HepG2 (cell line): ENCODE data around the gene PEX11A. TPM values are rescaled to one million over a fixed set of nuclear protein-coding genes. Genes with fewer than 3 reads are reported as not detected.

Experiments used
- ATAC-seq: fragments of 200-7000 bp; cut with Tn5 transposase; 3 replicates; pipeline ENCODE4 v1.9.1; 2020; ENCODE audit warnings: mild to moderate bottlenecking, moderate library complexity
- BruUV-seq: library from RNA; stranded (reverse); fragments of 400-500 nt; replicated peaks from 2 replicates; lab custom pipeline; 2021; lab: Mats Ljungman, UMichigan
- CTCF ChIA-PET: fragments of 300-600 bp; formaldehyde crosslinking; extraction: SDS; loops from one replicate; lab custom pipeline; 2021; ENCODE audit warnings: low total read pairs, inconsistent platforms, low intra/inter-chr PET ratio; lab: Yijun Ruan, JAX
- POLR2A ChIA-PET: fragments of 350-600 bp; sonication (Branson Sonifier 250); formaldehyde crosslinking; loops from one replicate; lab custom pipeline; 2020; ENCODE audit warnings: antibody characterized with exemption, inconsistent platforms; lab: Yijun Ruan, JAX
- DNase-seq: peaks from one replicate; pipeline ENCODE4 v3.0.0-alpha.2; 2015; ENCODE audit warnings: low spot score
- FAIRE-seq: peaks from 3 replicates; lab custom pipeline; 2011; peaks lifted over from hg19 to GRCh38; lab: Jason Lieb, UNC
- H2AFZ ChIP-seq: one replicate; pipeline ENCODE4 v1.6.1; 2011; ENCODE audit warnings: low read length, inconsistent platforms
- H3K27ac ChIP-seq: fragments of 300-600 bp; 3 replicates; pipeline ENCODE4 v1.8.0; 2011; ENCODE audit warnings: mixed run types, mild to moderate bottlenecking, mixed read lengths, low read length, inconsistent platforms; ENCODE audit not compliant: insufficient read depth; ENCODE audit errors: extremely low read length
- H3K27me3 ChIP-seq, 2 experiments: fragments of 200-600 bp in 1 of 2; 2 replicates in 1 of 2; 3 replicates in 1 of 2; pipeline versions ENCODE4 v1.6.0 to v1.8.0; 2011; ENCODE audit warnings: low read length in 2 of 2, mild to moderate bottlenecking in 2 of 2, moderate library complexity in 2 of 2, inconsistent platforms in 1 of 2; ENCODE audit not compliant: insufficient read depth in 2 of 2, control insufficient read depth in 1 of 2
- H3K36me3 ChIP-seq, 2 experiments: fragments of 200-600 bp in 1 of 2; replicated peaks in 1 of 2; 2 replicates in 1 of 2; 3 replicates in 1 of 2; pipeline versions ENCODE4 v1.5.1 to v1.8.0; 2011; ENCODE audit warnings: low read length in 2 of 2, inconsistent platforms in 1 of 2; ENCODE audit not compliant: insufficient read depth in 2 of 2, control insufficient read depth in 1 of 2
- H3K4me1 ChIP-seq: 2 replicates; pipeline ENCODE4 v1.5.1; 2012; ENCODE audit warnings: low read length, inconsistent platforms; ENCODE audit not compliant: insufficient read depth
- H3K4me2 ChIP-seq: 2 replicates; pipeline ENCODE4 v1.6.0; 2011; ENCODE audit warnings: low read depth, low read length, inconsistent platforms
- H3K4me3 ChIP-seq, 3 experiments: fragments of 200-600 bp in 1 of 3; sonication (generic), shearing (Covaris generic) in 1 of 3; replicated peaks in 1 of 3; 2 replicates each; pipeline ENCODE4 v1.5.1; 2011 to 2016; ENCODE audit warnings: low read length in 3 of 3, inconsistent platforms in 2 of 3, low read depth in 2 of 3, mild to moderate bottlenecking in 2 of 3, control low read depth in 1 of 3, mixed read lengths in 1 of 3; ENCODE audit not compliant: insufficient read depth in 1 of 3
- H3K79me2 ChIP-seq: one replicate; pipeline ENCODE4 v1.6.1; 2011; ENCODE audit warnings: low read length, inconsistent platforms; ENCODE audit not compliant: insufficient read depth
- H3K9ac ChIP-seq: 2 replicates; pipeline ENCODE4 v1.6.0; 2011; ENCODE audit warnings: mild to moderate bottlenecking, low read depth, low read length, inconsistent platforms; ENCODE audit not compliant: insufficient read depth
- H3K9me3 ChIP-seq: 2 replicates; pipeline ENCODE4 v1.5.1; 2012; ENCODE audit warnings: mild to moderate bottlenecking, low read length
- H4K20me1 ChIP-seq: 2 replicates; pipeline ENCODE4 v1.6.0; 2011; ENCODE audit warnings: inconsistent platforms, mild to moderate bottlenecking, low read length, moderate library complexity; ENCODE audit not compliant: insufficient read depth
- FOXA1 ChIP-seq, 2 experiments: fragments of 450-650 bp in 1 of 2; sonication (generic) in 1 of 2; formaldehyde crosslinking in 1 of 2; IDR thresholded peaks; 2 replicates each; pipeline versions ENCODE4 v1.4.0 to v1.6.1; 2016 to 2020; ENCODE audit warnings: missing genetic modification reagents in 1 of 2
- GTF2F1 ChIP-seq: fragments of 150-350 bp; IDR thresholded peaks from 2 replicates; pipeline ENCODE4 v1.6.1; 2014; ENCODE audit warnings: low read length
- POLR2AphosphoS5 ChIP-seq: IDR thresholded peaks from 2 replicates; pipeline ENCODE4 v1.6.1; 2012; ENCODE audit warnings: low read depth, low read length
- RFXAP ChIP-seq: sonication (generic); formaldehyde crosslinking; IDR thresholded peaks from 2 replicates; pipeline ENCODE4 v1.4.0; 2020; ENCODE audit warnings: missing genetic modification reagents, borderline replicate concordance
- SAP130 ChIP-seq: IDR thresholded peaks from 2 replicates; pipeline ENCODE4 v1.6.1; 2016; ENCODE audit warnings: low read depth
- TBP ChIP-seq: sonication (generic); formaldehyde crosslinking; IDR thresholded peaks from 2 replicates; pipeline ENCODE4 v1.5.0; 2020; ENCODE audit warnings: missing genetic modification reagents
- TCF7L2 ChIP-seq: IDR thresholded peaks from 2 replicates; pipeline ENCODE4 v1.6.1; 2011; ENCODE audit warnings: mild to moderate bottlenecking, low read depth, low read length, moderate library complexity
- ZFP82 ChIP-seq: sonication (generic); formaldehyde crosslinking; IDR thresholded peaks from 2 replicates; pipeline ENCODE4 v1.5.1; 2020; ENCODE audit warnings: mild to moderate bottlenecking, missing genetic modification reagents, borderline replicate concordance
- ZMAT3 ChIP-seq: sonication (generic); formaldehyde crosslinking; conservative IDR thresholded peaks from 2 replicates; pipeline ENCODE4 v1.7.0; 2021; ENCODE audit warnings: missing genetic modification reagents
- ZNF326 ChIP-seq: sonication (generic); formaldehyde crosslinking; IDR thresholded peaks from 2 replicates; pipeline ENCODE4 v1.4.0; 2020; ENCODE audit warnings: missing genetic modification reagents, borderline replicate concordance
- ZNF549 ChIP-seq: sonication (generic); formaldehyde crosslinking; IDR thresholded peaks from 2 replicates; pipeline ENCODE4 v1.5.0; 2020; ENCODE audit warnings: missing genetic modification reagents
- ZNF563 ChIP-seq: sonication (generic); formaldehyde crosslinking; IDR thresholded peaks from 2 replicates; pipeline ENCODE4 v1.8.0; 2022; ENCODE audit warnings: mild to moderate bottlenecking, moderate library complexity, missing genetic modification reagents
- WGBS: methylation state at CpG from one replicate; pipeline ENCODE4 v1.1.6; 2017; ENCODE audit warnings: low lambda C conversion rate; 5-methylcytosine and 5-hydroxymethylcytosine counted together
- in situ Hi-C: cut with HindIII; loops from 2 replicates; pipeline ENCODE4 v1.10.0; 2017; ENCODE audit warnings: low pct_unique_long_range_greater_than_20kb; ENCODE audit not compliant: extremely low pct_ligation_motif_present
- intact Hi-C: fragments of 100-400 bp; cut with micrococcal nuclease; formaldehyde crosslinking; loops from one replicate; pipeline ENCODE4 v1.10.0; 2022; ENCODE audit not compliant: unreplicated experiment
- polyA plus RNA-seq, 8 experiments: library from polyadenylated mRNA; depleted of rRNA in 3 of 8; stranded (reverse) in 7 of 8; unstranded in 1 of 8; fragments of >200 nt; fragmentation: Illumina TruSeq in 4 of 8; extraction: Trizol in 4 of 8; gene quantifications; 2 replicates each; pipeline versions ENCODE4 v1.2.1 to v1.2.3, GENCODE V29; 2011 to 2016; ENCODE audit warnings: low read depth in 4 of 8, missing spikeins in 1 of 8, mixed read lengths in 1 of 8; ENCODE audit not compliant: insufficient read depth in 1 of 8
- total RNA-seq, 5 experiments: library from RNA; depleted of rRNA; stranded (reverse); fragments of >200 nt; fragmentation: Illumina TruSeq; extraction: Trizol; gene quantifications; 2 replicates each; pipeline ENCODE4 v1.2.3, GENCODE V29; 2016; ENCODE audit warnings: low read depth in 1 of 5
- TF ChIP-seq, protein P1 (sequence below): sonication (generic); formaldehyde crosslinking; IDR thresholded peaks from 2 replicates; pipeline ENCODE4 v1.8.0; 2023; ENCODE audit warnings: mild to moderate bottlenecking, missing genetic modification reagents
- TF ChIP-seq, protein P2 (sequence below): sonication (generic); formaldehyde crosslinking; IDR thresholded peaks from 2 replicates; pipeline ENCODE4 v1.4.0; 2020; ENCODE audit warnings: missing genetic modification reagents, borderline replicate concordance
- TF ChIP-seq, protein P3 (sequence below), 2 experiments: sonication (generic) in 1 of 2; formaldehyde crosslinking in 1 of 2; IDR thresholded peaks; 2 replicates each; pipeline versions ENCODE4 v1.4.0 to v1.6.1; 2016 to 2020; ENCODE audit warnings: borderline replicate concordance in 1 of 2, low read depth in 1 of 2, mild to moderate bottlenecking in 1 of 2, missing genetic modification reagents in 1 of 2
- TF ChIP-seq, protein P4 (sequence below): sonication (generic); formaldehyde crosslinking; IDR thresholded peaks from 2 replicates; pipeline ENCODE4 v1.4.0; 2020; ENCODE audit warnings: mild to moderate bottlenecking, missing genetic modification reagents

The PEX11A gene
- total and polyA plus RNA-seq, 2 of the 13 experiments (the other 11 are each of a cell fraction or from before 2014, with no cell fraction given), result 9.9 to 15.1 TPM

DNA sequence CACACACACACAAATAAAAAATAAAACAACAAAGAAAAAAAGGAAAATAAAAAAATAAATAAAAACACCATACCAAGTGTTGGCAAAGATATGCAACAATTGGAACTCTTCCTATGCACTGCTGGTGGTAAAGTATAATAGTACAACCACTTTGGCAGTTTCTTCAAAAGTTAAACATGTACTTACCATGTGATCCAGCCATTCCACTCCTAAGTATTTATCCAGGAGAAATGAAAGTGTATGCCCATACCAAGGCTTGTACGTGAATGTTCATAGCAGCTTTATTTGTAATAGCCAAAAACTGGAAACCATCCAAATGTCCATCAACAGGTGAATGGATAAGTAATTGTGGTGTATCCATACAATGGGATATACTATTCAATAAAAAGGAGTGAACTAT is 17.0 kb upstream of the PEX11A start:
- intact Hi-C loops (no loop called here), in situ Hi-C loops (no loop called here)
- BruUV-seq, result no TSS peak
- no peak overlapping the region for H3K4me2 ChIP-seq
- no peaks in the 10 kb centered on the region for H3K79me2 ChIP-seq
- 8% methylated on average over 1 of the region's 1 CpG for WGBS
- no peaks in the 10 kb centered on the region for H3K9me3 ChIP-seq
- DNase-seq (no peak), ATAC-seq (no peak), FAIRE-seq (no peak)
- H4K20me1 ChIP-seq, result no peaks in the 10 kb centered on the region
- H3K27ac ChIP-seq, result no peak overlapping the region
- ChIA-PET CTCF (no interaction called here), POLR2A (no interaction called here)
- peaks cover 0 to 13% of the 10 kb centered on the region in 2 experiments; a peak in 2 of 5 replicates for H3K27me3 ChIP-seq
- H3K9ac ChIP-seq, result no peak overlapping the region
- H3K4me3 ChIP-seq, result no peak overlapping the region
- H3K36me3 ChIP-seq, result no peaks in the 10 kb centered on the region
- no peaks in the 10 kb centered on the region for H3K4me1 ChIP-seq
- H2AFZ ChIP-seq, result no peak overlapping the region
- TF ChIP-seq GTF2F1 (no peak), TBP (CRISPR knock-in tag) (no peak), ZNF326 (CRISPR knock-in tag) (no peak), SAP130 (CRISPR knock-in tag) (no peak), RFXAP (CRISPR knock-in tag) (no peak), ZNF563 (CRISPR knock-in tag) (no peak), POLR2AphosphoS5 (no peak), FOXA1 (IDR thresholded peaks at IDR 0.05) (no peak), FOXA1 (CRISPR knock-in tag; IDR thresholded peaks at IDR 0.05) (no peak), ZMAT3 (CRISPR knock-in tag) (no peak), ZFP82 (CRISPR knock-in tag) (no peak), ZNF549 (no peak), TCF7L2 (no peak)
- TF ChIP-seq, protein P1, sequence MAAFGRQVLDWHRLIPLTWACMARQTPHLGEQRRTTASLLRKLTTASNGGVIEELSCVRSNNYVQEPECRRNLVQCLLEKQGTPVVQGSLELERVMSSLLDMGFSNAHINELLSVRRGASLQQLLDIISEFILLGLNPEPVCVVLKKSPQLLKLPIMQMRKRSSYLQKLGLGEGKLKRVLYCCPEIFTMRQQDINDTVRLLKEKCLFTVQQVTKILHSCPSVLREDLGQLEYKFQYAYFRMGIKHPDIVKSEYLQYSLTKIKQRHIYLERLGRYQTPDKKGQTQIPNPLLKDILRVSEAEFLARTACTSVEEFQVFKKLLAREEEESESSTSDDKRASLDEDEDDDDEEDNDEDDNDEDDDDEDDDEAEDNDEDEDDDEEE (CRISPR knock-in tag), result no peak
- TF ChIP-seq, protein P2, sequence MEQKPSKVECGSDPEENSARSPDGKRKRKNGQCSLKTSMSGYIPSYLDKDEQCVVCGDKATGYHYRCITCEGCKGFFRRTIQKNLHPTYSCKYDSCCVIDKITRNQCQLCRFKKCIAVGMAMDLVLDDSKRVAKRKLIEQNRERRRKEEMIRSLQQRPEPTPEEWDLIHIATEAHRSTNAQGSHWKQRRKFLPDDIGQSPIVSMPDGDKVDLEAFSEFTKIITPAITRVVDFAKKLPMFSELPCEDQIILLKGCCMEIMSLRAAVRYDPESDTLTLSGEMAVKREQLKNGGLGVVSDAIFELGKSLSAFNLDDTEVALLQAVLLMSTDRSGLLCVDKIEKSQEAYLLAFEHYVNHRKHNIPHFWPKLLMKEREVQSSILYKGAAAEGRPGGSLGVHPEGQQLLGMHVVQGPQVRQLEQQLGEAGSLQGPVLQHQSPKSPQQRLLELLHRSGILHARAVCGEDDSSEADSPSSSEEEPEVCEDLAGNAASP (CRISPR knock-in tag), result no peak
- TF ChIP-seq, protein P3, sequence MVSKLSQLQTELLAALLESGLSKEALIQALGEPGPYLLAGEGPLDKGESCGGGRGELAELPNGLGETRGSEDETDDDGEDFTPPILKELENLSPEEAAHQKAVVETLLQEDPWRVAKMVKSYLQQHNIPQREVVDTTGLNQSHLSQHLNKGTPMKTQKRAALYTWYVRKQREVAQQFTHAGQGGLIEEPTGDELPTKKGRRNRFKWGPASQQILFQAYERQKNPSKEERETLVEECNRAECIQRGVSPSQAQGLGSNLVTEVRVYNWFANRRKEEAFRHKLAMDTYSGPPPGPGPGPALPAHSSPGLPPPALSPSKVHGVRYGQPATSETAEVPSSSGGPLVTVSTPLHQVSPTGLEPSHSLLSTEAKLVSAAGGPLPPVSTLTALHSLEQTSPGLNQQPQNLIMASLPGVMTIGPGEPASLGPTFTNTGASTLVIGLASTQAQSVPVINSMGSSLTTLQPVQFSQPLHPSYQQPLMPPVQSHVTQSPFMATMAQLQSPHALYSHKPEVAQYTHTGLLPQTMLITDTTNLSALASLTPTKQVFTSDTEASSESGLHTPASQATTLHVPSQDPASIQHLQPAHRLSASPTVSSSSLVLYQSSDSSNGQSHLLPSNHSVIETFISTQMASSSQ (IDR thresholded peaks at IDR 0.05; ENCODE audit: low read depth), result no peak
- TF ChIP-seq, protein P3 (CRISPR knock-in tag; IDR thresholded peaks at IDR 0.05; ENCODE audit: borderline replicate concordance), result no peak
- TF ChIP-seq, protein P4, sequence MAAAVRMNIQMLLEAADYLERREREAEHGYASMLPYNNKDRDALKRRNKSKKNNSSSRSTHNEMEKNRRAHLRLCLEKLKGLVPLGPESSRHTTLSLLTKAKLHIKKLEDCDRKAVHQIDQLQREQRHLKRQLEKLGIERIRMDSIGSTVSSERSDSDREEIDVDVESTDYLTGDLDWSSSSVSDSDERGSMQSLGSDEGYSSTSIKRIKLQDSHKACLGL (CRISPR knock-in tag), result no peak
